ENCODE measurements around the gene EIF3CL. TPM values are rescaled to one million over a fixed set of nuclear protein-coding genes. Genes with fewer than 3 reads are reported as not detected.
"Not testable (repeated sequence)": the region's sequence is repeated elsewhere in the genome, so short reads cannot be mapped to it uniquely, and the experiment has no call there.

The EIF3CL gene
- total RNA-seq, 2 donors from 2014 or later: 69.3 TPM; not detected in 1

GRCh38 chr16:28330232-28330631 lies 73.4 kb downstream of the EIF3CL start:
- H3K9ac ChIP-seq (ENCODE audit: low read depth in 2 of 2, low read length in 2 of 2); H3K9me3 ChIP-seq; H3K36me3 ChIP-seq; H3K27ac ChIP-seq; intact Hi-C loops (cut with DNase I); H3K4me1 ChIP-seq; H3K27me3 ChIP-seq; H3K4me3 ChIP-seq; DNase-seq: not testable (repeated sequence)

Small RNAs within 50 kb of the gene (microRNA-seq; reads per million reads assigned to microRNA genes)
- not detected for gene MIR6862-1

Other genes starting within 250 kb of the EIF3CL start
- gene XPO6, start 191.9 kb downstream of the EIF3CL start, total RNA-seq: 100 to 1,000 TPM in 1 of 2 donors, 10 to 100 TPM in 1; 77.0 to 144 TPM
- gene SBK1, start 111.3 kb downstream of the EIF3CL start, total RNA-seq: 1 to 10 TPM; 1.0 to 1.4 TPM
- gene NPIPB6, start 40.3 kb downstream of the EIF3CL start, total RNA-seq: 1 to 10 TPM in 1 of 2 donors, under 1 TPM in 1; 0.42 to 1.2 TPM
- under 1 TPM in 1 of 2 donors, not detected in 1; 0.40 TPM for gene NPIPB7, start 68.5 kb upstream of the EIF3CL start, total RNA-seq
- 100 to 1,000 TPM; 101 to 123 TPM for gene CLN3, start 88.2 kb upstream of the EIF3CL start, total RNA-seq
- 10 to 100 TPM; 60.8 to 87.4 TPM for gene APOBR, start 90.8 kb upstream of the EIF3CL start, total RNA-seq
- gene IL27, start 103.0 kb upstream of the EIF3CL start, total RNA-seq: not detected
- gene NUPR1, start 135.1 kb upstream of the EIF3CL start, total RNA-seq: 100 to 1,000 TPM in 1 of 2 donors, 10 to 100 TPM in 1; 87.0 to 128 TPM
- gene SGF29, start 150.1 kb upstream of the EIF3CL start, total RNA-seq: 10 to 100 TPM; 17.4 to 19.3 TPM
- gene SULT1A2, start 193.2 kb upstream of the EIF3CL start, total RNA-seq: 10 to 100 TPM in 1 of 2 donors, 1 to 10 TPM in 1; 7.6 to 12.6 TPM
- gene SULT1A1, start 206.2 kb upstream of the EIF3CL start, total RNA-seq: 100 to 1,000 TPM in 1 of 2 donors, 10 to 100 TPM in 1; 61.7 to 150 TPM
- gene NPIPB8, start 234.2 kb upstream of the EIF3CL start, total RNA-seq: 1 to 10 TPM in 1 of 2 donors, under 1 TPM in 1; 0.74 to 3.6 TPM